Nephron progenitor cell (in vitro differentiated cells): ENCODE data around the gene UNK.
A peak's percentile ranks its signal among the peaks of the same experiment; 100 is the strongest.

Experiments used
- DNase-seq: peaks from one replicate; pipeline ENCODE4 v3.0.0; 2021
- H3K27ac Mint-ChIP-seq: 2 replicates; pipeline ENCODE4 v1.8.0; 2021; ENCODE audit warnings: mild to moderate bottlenecking, moderate library complexity, mixed read lengths
- H3K27me3 Mint-ChIP-seq: 2 replicates; pipeline ENCODE4 v1.8.0; 2021; ENCODE audit warnings: mild to moderate bottlenecking, low read depth, mixed read lengths; ENCODE audit not compliant: poor library complexity
- H3K36me3 Mint-ChIP-seq: 2 replicates; pipeline ENCODE4 v1.8.0; 2021; ENCODE audit warnings: low read depth, mixed read lengths
- H3K4me1 Mint-ChIP-seq: 2 replicates; pipeline ENCODE4 v1.8.0; 2021; ENCODE audit warnings: mixed read lengths
- H3K4me3 Mint-ChIP-seq: 2 replicates; pipeline ENCODE4 v1.8.0; 2021; ENCODE audit warnings: mild to moderate bottlenecking, moderate library complexity, mixed read lengths
- H3K9me3 Mint-ChIP-seq: 2 replicates; pipeline ENCODE4 v1.8.0; 2021; ENCODE audit warnings: mild to moderate bottlenecking, moderate library complexity, mixed read lengths
- CTCF ChIP-seq: fragments of 200-600 bp; sonication (generic); IDR thresholded peaks from 2 replicates; pipeline ENCODE4 v1.5.0; 2021; ENCODE audit warnings: antibody characterized with exemption

Gene UNK

GRCh38 chr17:75806822-75807500 is 22.4 kb downstream of the UNK start:
- Mint-ChIP-seq H3K4me1 (peaks cover 16% of the 10 kb centered on the region), H3K27me3 (no peaks in the 10 kb centered on the region), H3K9me3 (no peaks in the 10 kb centered on the region), H3K27ac (peak overlapping the region; percentile 48), H3K4me3 (no peak overlapping the region), H3K36me3 (peaks cover 20% of the 10 kb centered on the region)
- no peak for TF ChIP-seq CTCF
- no peak for DNase-seq

GRCh38 chr17:75807861-75808260 is 23.3 kb downstream of the UNK start:
- H3K27ac Mint-ChIP-seq = peak overlapping the region; percentile 53
- H3K4me1 Mint-ChIP-seq = peaks cover 16% of the 10 kb centered on the region
- no peak for DNase-seq
- TF ChIP-seq CTCF = no peak
- H3K27me3 Mint-ChIP-seq = no peaks in the 10 kb centered on the region
- peaks cover 15% of the 10 kb centered on the region for H3K36me3 Mint-ChIP-seq
- no peaks in the 10 kb centered on the region for H3K9me3 Mint-ChIP-seq
- H3K4me3 Mint-ChIP-seq = no peak overlapping the region

GRCh38 chr17:75808549-75808904 is 23.9 kb downstream of the UNK start:
- peaks cover 16% of the 10 kb centered on the region for H3K4me1 Mint-ChIP-seq
- H3K9me3 Mint-ChIP-seq = no peaks in the 10 kb centered on the region
- peaks cover 10% of the 10 kb centered on the region for H3K36me3 Mint-ChIP-seq
- no peak for TF ChIP-seq CTCF
- no peaks in the 10 kb centered on the region for H3K27me3 Mint-ChIP-seq
- peak overlapping the region; percentile 87 for H3K27ac Mint-ChIP-seq
- no peak overlapping the region for H3K4me3 Mint-ChIP-seq
- no peak for DNase-seq

- Mint-ChIP-seq H3K9me3 (no peaks in the 10 kb centered on the region), H3K27me3 (no peaks in the 10 kb centered on the region), H3K4me1 (peaks cover 16% of the 10 kb centered on the region), H3K4me3 (no peak overlapping the region), H3K36me3 (peaks cover 12% of the 10 kb centered on the region), H3K27ac (peak overlapping the region; percentile 87)
- TF ChIP-seq CTCF = no peak
- no peak for DNase-seq
Measured at GRCh38 chr17:75808905-75809621, 24.5 kb downstream of the UNK start.

GRCh38 chr17:75809631-75810111 is 25.1 kb downstream of the UNK start:
- no peak overlapping the region for H3K4me3 Mint-ChIP-seq
- no peak overlapping the region for H3K27ac Mint-ChIP-seq
- H3K36me3 Mint-ChIP-seq = peaks cover 13% of the 10 kb centered on the region
- no peak for TF ChIP-seq CTCF
- H3K9me3 Mint-ChIP-seq = no peaks in the 10 kb centered on the region
- H3K27me3 Mint-ChIP-seq = no peaks in the 10 kb centered on the region
- peaks cover 16% of the 10 kb centered on the region for H3K4me1 Mint-ChIP-seq
- no peak for DNase-seq
